HepG2 (cell line): ENCODE results near the gene FLYWCH1. TPM values are rescaled to one million over a fixed set of nuclear protein-coding genes. Genes with fewer than 3 reads are reported as not detected.

Source experiments
- ARNT ChIP-seq: fragments of 450-650 bp; IDR thresholded peaks from 2 replicates; pipeline ENCODE4 v1.6.1; 2017
- BORCS8-MEF2B ChIP-seq: sonication (generic); formaldehyde crosslinking; IDR thresholded peaks from 2 replicates; pipeline ENCODE4 v1.8.0; 2022; ENCODE audit warnings: mild to moderate bottlenecking, missing genetic modification reagents
- EED ChIP-seq: sonication (generic); formaldehyde crosslinking; IDR thresholded peaks from 2 replicates; pipeline ENCODE4 v1.5.0; 2020; ENCODE audit warnings: mild to moderate bottlenecking, missing genetic modification reagents
- ELF1 ChIP-seq: sonication (generic); formaldehyde crosslinking; IDR thresholded peaks from 2 replicates; pipeline ENCODE4 v1.4.0; 2020; ENCODE audit warnings: missing genetic modification reagents
- HES4 ChIP-seq: sonication (generic); formaldehyde crosslinking; IDR thresholded peaks from 2 replicates; pipeline ENCODE4 v1.9.0; 2021; ENCODE audit warnings: mild to moderate bottlenecking, missing genetic modification reagents, borderline replicate concordance
- HNF4G ChIP-seq, 2 experiments: sonication (generic) in 1 of 2; formaldehyde crosslinking in 1 of 2; IDR thresholded peaks; 2 replicates each; pipeline versions ENCODE4 v1.4.0 to v1.6.1; 2011 to 2020; ENCODE audit warnings: borderline replicate concordance in 2 of 2, low read depth in 2 of 2, mild to moderate bottlenecking in 2 of 2, low read length in 1 of 2, missing genetic modification reagents in 1 of 2, moderate library complexity in 1 of 2
- JARID2 ChIP-seq: sonication (generic); formaldehyde crosslinking; IDR thresholded peaks from 2 replicates; pipeline ENCODE4 v1.8.1; 2023; ENCODE audit warnings: missing genetic modification reagents, inconsistent platforms; ENCODE audit not compliant: insufficient replicate concordance
- KLF12 ChIP-seq: sonication (generic); formaldehyde crosslinking; IDR thresholded peaks from 2 replicates; pipeline ENCODE4 v1.4.0; 2020; ENCODE audit warnings: missing genetic modification reagents, borderline replicate concordance
- MEIS1 ChIP-seq: sonication (generic); formaldehyde crosslinking; IDR thresholded peaks from 2 replicates; pipeline ENCODE4 v1.9.0; 2021; ENCODE audit warnings: mild to moderate bottlenecking, missing genetic modification reagents, moderate library complexity, borderline replicate concordance
- RFX3 ChIP-seq: IDR thresholded peaks from 2 replicates; pipeline ENCODE4 v1.6.1; 2016; ENCODE audit warnings: missing biosample characterization, missing genetic modification reagents
- SRF ChIP-seq: IDR thresholded peaks from 2 replicates; pipeline ENCODE4 v1.6.1; 2011; ENCODE audit warnings: mild to moderate bottlenecking, low read depth, low read length, moderate library complexity
- TBL1XR1 ChIP-seq: fragments of 150-350 bp; IDR thresholded peaks from 2 replicates; pipeline ENCODE4 v1.6.1; 2014; ENCODE audit warnings: borderline replicate concordance, low read length; ENCODE audit not compliant: partially characterized antibody
- TEAD2 ChIP-seq: sonication (generic); formaldehyde crosslinking; IDR thresholded peaks from 2 replicates; pipeline ENCODE4 v1.9.0; 2021; ENCODE audit warnings: missing genetic modification reagents
- THYN1 ChIP-seq: sonication (generic); formaldehyde crosslinking; IDR thresholded peaks from 2 replicates; pipeline ENCODE4 v1.8.1; 2023; ENCODE audit warnings: low read depth, mild to moderate bottlenecking, moderate library complexity, missing genetic modification reagents, borderline replicate concordance
- TOPORS ChIP-seq: sonication (generic); formaldehyde crosslinking; IDR thresholded peaks from 2 replicates; pipeline ENCODE4 v1.8.0; 2023; ENCODE audit warnings: mild to moderate bottlenecking, missing genetic modification reagents
- ZBTB20 ChIP-seq: sonication (generic); formaldehyde crosslinking; IDR thresholded peaks from 2 replicates; pipeline ENCODE4 v1.8.1; 2023; ENCODE audit warnings: missing genetic modification reagents, low read depth, mild to moderate bottlenecking, borderline replicate concordance
- ZFAT ChIP-seq: sonication (generic); formaldehyde crosslinking; conservative IDR thresholded peaks from 2 replicates; pipeline ENCODE4 v1.8.1; 2023; ENCODE audit warnings: missing genetic modification reagents, inconsistent platforms
- ZFYVE20 ChIP-seq: sonication (generic); formaldehyde crosslinking; IDR thresholded peaks from 2 replicates; pipeline ENCODE4 v1.8.0; 2023; ENCODE audit warnings: low read depth, mild to moderate bottlenecking, moderate library complexity, missing genetic modification reagents, borderline replicate concordance
- ZNF12 ChIP-seq: sonication (generic); formaldehyde crosslinking; IDR thresholded peaks from 2 replicates; pipeline ENCODE4 v1.5.0; 2020; ENCODE audit warnings: missing genetic modification reagents
- ZNF550 ChIP-seq: sonication (generic); formaldehyde crosslinking; IDR thresholded peaks from 2 replicates; pipeline ENCODE4 v1.4.0; 2020; ENCODE audit warnings: mild to moderate bottlenecking, missing genetic modification reagents, borderline replicate concordance
- ZNF598 ChIP-seq: sonication (generic); formaldehyde crosslinking; IDR thresholded peaks from 2 replicates; pipeline ENCODE4 v1.5.1; 2020; ENCODE audit warnings: mild to moderate bottlenecking, missing genetic modification reagents, borderline replicate concordance
- ZNF616 ChIP-seq: sonication (generic); formaldehyde crosslinking; IDR thresholded peaks from 2 replicates; pipeline ENCODE4 v1.5.0; 2020; ENCODE audit warnings: low read depth, mild to moderate bottlenecking, missing genetic modification reagents
- ZNF737 ChIP-seq: sonication (generic); formaldehyde crosslinking; IDR thresholded peaks from 2 replicates; pipeline ENCODE4 v1.5.0; 2020; ENCODE audit warnings: missing genetic modification reagents, mild to moderate bottlenecking, borderline replicate concordance
- ZNF761 ChIP-seq: sonication (generic); formaldehyde crosslinking; conservative IDR thresholded peaks from 2 replicates; pipeline ENCODE4 v1.4.0; 2020; ENCODE audit warnings: mild to moderate bottlenecking, missing genetic modification reagents
- ZSCAN21 ChIP-seq: sonication (generic); formaldehyde crosslinking; IDR thresholded peaks from 2 replicates; pipeline ENCODE4 v1.8.0; 2022; ENCODE audit warnings: mild to moderate bottlenecking, missing genetic modification reagents, moderate library complexity, borderline replicate concordance
- polyA plus RNA-seq, 8 experiments: library from polyadenylated mRNA; depleted of rRNA in 3 of 8; stranded (reverse) in 7 of 8; unstranded in 1 of 8; fragments of >200 nt; fragmentation: Illumina TruSeq in 4 of 8; extraction: Trizol in 4 of 8; gene quantifications; 2 replicates each; pipeline versions ENCODE4 v1.2.1 to v1.2.3, GENCODE V29; 2011 to 2016; ENCODE audit warnings: low read depth in 4 of 8, missing spikeins in 1 of 8, mixed read lengths in 1 of 8; ENCODE audit not compliant: insufficient read depth in 1 of 8
- total RNA-seq, 5 experiments: library from RNA; depleted of rRNA; stranded (reverse); fragments of >200 nt; fragmentation: Illumina TruSeq; extraction: Trizol; gene quantifications; 2 replicates each; pipeline ENCODE4 v1.2.3, GENCODE V29; 2016; ENCODE audit warnings: low read depth in 1 of 5
- TF ChIP-seq, protein P1 (sequence below): fragments of 450-650 bp; IDR thresholded peaks from 2 replicates; pipeline ENCODE4 v1.6.1; 2016

FLYWCH1 gene
- total and polyA plus RNA-seq, 2 of the 13 experiments (the other 11 are each of a cell fraction or from before 2014, with no cell fraction given) = 7.3 to 12.4 TPM

GRCh38 chr16:2867987-2868789 is 43.5 kb upstream of the FLYWCH1 start (continued):
- TF ChIP-seq THYN1 (CRISPR knock-in tag) (no peak), ARNT (no peak), TBL1XR1 (no peak), EED (CRISPR knock-in tag) (peak; percentile 94), HES4 (CRISPR knock-in tag) (peak; percentile 72; the same call in 1 of the 2 replicates), ZSCAN21 (0 out of 2 replicates have a peak, but pooled peaks have one; percentile 30), ZNF761 (peak; percentile 48; the same call in 1 of the 2 replicates), MEIS1 (peak; percentile 38; the same call in 1 of the 2 replicates), BORCS8-MEF2B (peak; percentile 81; the same call in 1 of the 2 replicates), SRF (no peak), ZNF550 (no peak), HNF4G (IDR thresholded peaks at IDR 0.05; ENCODE audit: borderline replicate concordance, low read depth, low read length) (no peak), HNF4G (CRISPR knock-in tag; IDR thresholded peaks at IDR 0.05; ENCODE audit: borderline replicate concordance, low read depth) (no peak), ZFYVE20 (CRISPR knock-in tag) (no peak), ZNF737 (CRISPR knock-in tag) (no peak), JARID2 (peak; percentile 32), ZFAT (CRISPR knock-in tag) (0 out of 2 replicates have a peak, but pooled peaks have one; percentile 33), ZBTB20 (CRISPR knock-in tag) (peak; percentile 18; the same call in 1 of the 2 replicates), TOPORS (CRISPR knock-in tag) (0 out of 2 replicates have a peak, but pooled peaks have one; percentile 70), ZNF598 (CRISPR knock-in tag) (peak; percentile 44; the same call in 1 of the 2 replicates), ZNF12 (0 out of 2 replicates have a peak, but pooled peaks have one; percentile 5), ELF1 (CRISPR knock-in tag) (peak; percentile 73), ZNF616 (CRISPR knock-in tag) (no peak), KLF12 (no peak), TEAD2 (CRISPR knock-in tag) (no peak), RFX3 (no peak)
- TF ChIP-seq, protein P1, sequence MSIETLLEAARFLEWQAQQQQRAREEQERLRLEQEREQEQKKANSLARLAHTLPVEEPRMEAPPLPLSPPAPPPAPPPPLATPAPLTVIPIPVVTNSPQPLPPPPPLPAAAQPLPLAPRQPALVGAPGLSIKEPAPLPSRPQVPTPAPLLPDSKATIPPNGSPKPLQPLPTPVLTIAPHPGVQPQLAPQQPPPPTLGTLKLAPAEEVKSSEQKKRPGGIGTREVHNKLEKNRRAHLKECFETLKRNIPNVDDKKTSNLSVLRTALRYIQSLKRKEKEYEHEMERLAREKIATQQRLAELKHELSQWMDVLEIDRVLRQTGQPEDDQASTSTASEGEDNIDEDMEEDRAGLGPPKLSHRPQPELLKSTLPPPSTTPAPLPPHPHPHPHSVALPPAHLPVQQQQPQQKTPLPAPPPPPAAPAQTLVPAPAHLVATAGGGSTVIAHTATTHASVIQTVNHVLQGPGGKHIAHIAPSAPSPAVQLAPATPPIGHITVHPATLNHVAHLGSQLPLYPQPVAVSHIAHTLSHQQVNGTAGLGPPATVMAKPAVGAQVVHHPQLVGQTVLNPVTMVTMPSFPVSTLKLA = no peak
